ENCODE measurements around the gene SENP8.

The SENP8 gene

GRCh38 chr15:72113347-72114031 is 4.7 kb upstream of the SENP8 start:
- DNase-seq (ENCODE audit: low read depth) = no peak

GRCh38 chr15:72116731-72117485 is 1.3 kb upstream of the SENP8 start:
- DNase-seq (ENCODE audit: low read depth) = no peak

- peak; percentile 44 for DNase-seq (ENCODE audit: low read depth)
Observed at GRCh38 chr15:72117486-72118016, 652 bp upstream of the SENP8 start.

GRCh38 chr15:72124218-72124617 is 6.0 kb downstream of the SENP8 start:
- no peak for DNase-seq (ENCODE audit: low read depth)

- DNase-seq (ENCODE audit: low read depth) = no peak
Observed at GRCh38 chr15:72127724-72128322, 9.6 kb downstream of the SENP8 start.

- DNase-seq (ENCODE audit: low read depth) = no peak
Observed at GRCh38 chr15:72128359-72128758, 10.2 kb downstream of the SENP8 start.

GRCh38 chr15:72130272-72130671 is 12.1 kb downstream of the SENP8 start:
- no peak for DNase-seq (ENCODE audit: low read depth)

GRCh38 chr15:72131922-72132321 is 13.7 kb downstream of the SENP8 start:
- no peak for DNase-seq (ENCODE audit: low read depth)

- DNase-seq (ENCODE audit: low read depth) = no peak
Observed at GRCh38 chr15:72133211-72133610, 15.0 kb downstream of the SENP8 start.

- no peak for DNase-seq (ENCODE audit: low read depth)
Observed at GRCh38 chr15:72135719-72136118, 17.5 kb downstream of the SENP8 start.

- no peak for DNase-seq (ENCODE audit: low read depth)
Observed at GRCh38 chr15:72136170-72137051, 18.2 kb downstream of the SENP8 start.

- no peak for DNase-seq (ENCODE audit: low read depth)
Observed at GRCh38 chr15:72139667-72140066, 21.5 kb downstream of the SENP8 start.

- no peak for DNase-seq (ENCODE audit: low read depth)
Observed at GRCh38 chr15:72140088-72140487, 21.9 kb downstream of the SENP8 start.

GRCh38 chr15:72141171-72142084 is 23.2 kb downstream of the SENP8 start:
- no peak for DNase-seq (ENCODE audit: low read depth)

GRCh38 chr15:72146221-72146620 is 28.0 kb downstream of the SENP8 start:
- no peak for DNase-seq (ENCODE audit: low read depth)

- no peak for DNase-seq (ENCODE audit: low read depth)
Observed at GRCh38 chr15:72146934-72147333, 28.7 kb downstream of the SENP8 start.

GRCh38 chr15:72147418-72147817 is 29.2 kb downstream of the SENP8 start:
- DNase-seq (ENCODE audit: low read depth) = no peak

GRCh38 chr15:72153269-72154000 is 35.2 kb downstream of the SENP8 start:
- DNase-seq (ENCODE audit: low read depth) = no peak

GRCh38 chr15:72154316-72154715 is 36.1 kb downstream of the SENP8 start:
- DNase-seq (ENCODE audit: low read depth) = no peak

- no peak for DNase-seq (ENCODE audit: low read depth)
Observed at GRCh38 chr15:72155003-72155621, 36.9 kb downstream of the SENP8 start.
